HepG2 (cell line): ENCODE results near the gene DENND2A. TPM values are rescaled to one million over a fixed set of nuclear protein-coding genes. Genes with fewer than 3 reads are reported as not detected.

Source experiments
- ATAC-seq: fragments of 200-7000 bp; cut with Tn5 transposase; 3 replicates; pipeline ENCODE4 v1.9.1; 2020; ENCODE audit warnings: mild to moderate bottlenecking, moderate library complexity
- BruUV-seq: library from RNA; stranded (reverse); fragments of 400-500 nt; replicated peaks from 2 replicates; lab custom pipeline; 2021; lab: Mats Ljungman, UMichigan
- CTCF ChIA-PET: fragments of 300-600 bp; formaldehyde crosslinking; extraction: SDS; loops from one replicate; lab custom pipeline; 2021; ENCODE audit warnings: low total read pairs, inconsistent platforms, low intra/inter-chr PET ratio; lab: Yijun Ruan, JAX
- POLR2A ChIA-PET: fragments of 350-600 bp; sonication (Branson Sonifier 250); formaldehyde crosslinking; loops from one replicate; lab custom pipeline; 2020; ENCODE audit warnings: antibody characterized with exemption, inconsistent platforms; lab: Yijun Ruan, JAX
- DNase-seq: peaks from one replicate; pipeline ENCODE4 v3.0.0-alpha.2; 2015; ENCODE audit warnings: low spot score
- FAIRE-seq: peaks from 3 replicates; lab custom pipeline; 2011; peaks lifted over from hg19 to GRCh38; lab: Jason Lieb, UNC
- H2AFZ ChIP-seq: one replicate; pipeline ENCODE4 v1.6.1; 2011; ENCODE audit warnings: low read length, inconsistent platforms
- H3K27ac ChIP-seq: fragments of 300-600 bp; 3 replicates; pipeline ENCODE4 v1.8.0; 2011; ENCODE audit warnings: mixed run types, mild to moderate bottlenecking, mixed read lengths, low read length, inconsistent platforms; ENCODE audit not compliant: insufficient read depth; ENCODE audit errors: extremely low read length
- H3K27me3 ChIP-seq, 2 experiments: fragments of 200-600 bp in 1 of 2; 2 replicates in 1 of 2; 3 replicates in 1 of 2; pipeline versions ENCODE4 v1.6.0 to v1.8.0; 2011; ENCODE audit warnings: low read length in 2 of 2, mild to moderate bottlenecking in 2 of 2, moderate library complexity in 2 of 2, inconsistent platforms in 1 of 2; ENCODE audit not compliant: insufficient read depth in 2 of 2, control insufficient read depth in 1 of 2
- H3K36me3 ChIP-seq, 2 experiments: fragments of 200-600 bp in 1 of 2; replicated peaks in 1 of 2; 2 replicates in 1 of 2; 3 replicates in 1 of 2; pipeline versions ENCODE4 v1.5.1 to v1.8.0; 2011; ENCODE audit warnings: low read length in 2 of 2, inconsistent platforms in 1 of 2; ENCODE audit not compliant: insufficient read depth in 2 of 2, control insufficient read depth in 1 of 2
- H3K4me1 ChIP-seq: 2 replicates; pipeline ENCODE4 v1.5.1; 2012; ENCODE audit warnings: low read length, inconsistent platforms; ENCODE audit not compliant: insufficient read depth
- H3K4me2 ChIP-seq: 2 replicates; pipeline ENCODE4 v1.6.0; 2011; ENCODE audit warnings: low read depth, low read length, inconsistent platforms
- H3K4me3 ChIP-seq, 3 experiments: fragments of 200-600 bp in 1 of 3; sonication (generic), shearing (Covaris generic) in 1 of 3; replicated peaks in 1 of 3; 2 replicates each; pipeline ENCODE4 v1.5.1; 2011 to 2016; ENCODE audit warnings: low read length in 3 of 3, inconsistent platforms in 2 of 3, low read depth in 2 of 3, mild to moderate bottlenecking in 2 of 3, control low read depth in 1 of 3, mixed read lengths in 1 of 3; ENCODE audit not compliant: insufficient read depth in 1 of 3
- H3K79me2 ChIP-seq: one replicate; pipeline ENCODE4 v1.6.1; 2011; ENCODE audit warnings: low read length, inconsistent platforms; ENCODE audit not compliant: insufficient read depth
- H3K9ac ChIP-seq: 2 replicates; pipeline ENCODE4 v1.6.0; 2011; ENCODE audit warnings: mild to moderate bottlenecking, low read depth, low read length, inconsistent platforms; ENCODE audit not compliant: insufficient read depth
- H3K9me3 ChIP-seq: 2 replicates; pipeline ENCODE4 v1.5.1; 2012; ENCODE audit warnings: mild to moderate bottlenecking, low read length
- H4K20me1 ChIP-seq: 2 replicates; pipeline ENCODE4 v1.6.0; 2011; ENCODE audit warnings: inconsistent platforms, mild to moderate bottlenecking, low read length, moderate library complexity; ENCODE audit not compliant: insufficient read depth
- CTCF ChIP-seq: sonication (generic); formaldehyde crosslinking; IDR thresholded peaks from 2 replicates; pipeline ENCODE4 v1.5.0; 2020; ENCODE audit warnings: mild to moderate bottlenecking, missing genetic modification reagents, moderate library complexity
- FOSL2 ChIP-seq: sonication (generic); formaldehyde crosslinking; IDR thresholded peaks from 2 replicates; pipeline ENCODE4 v1.4.0; 2020; ENCODE audit warnings: missing genetic modification reagents
- GTF3A ChIP-seq: sonication (generic); formaldehyde crosslinking; conservative IDR thresholded peaks from 2 replicates; pipeline ENCODE4 v1.4.0; 2020; ENCODE audit warnings: mild to moderate bottlenecking, missing genetic modification reagents
- PAWR ChIP-seq: sonication (generic); formaldehyde crosslinking; IDR thresholded peaks from 2 replicates; pipeline ENCODE4 v1.4.0; 2020; ENCODE audit warnings: missing genetic modification reagents, mild to moderate bottlenecking, borderline replicate concordance
- RAD21 ChIP-seq: fragments of 450-650 bp; formaldehyde crosslinking; IDR thresholded peaks from 2 replicates; pipeline ENCODE4 v1.5.0; 2020; ENCODE audit warnings: mild to moderate bottlenecking
- SAFB2 ChIP-seq: sonication (generic); formaldehyde crosslinking; IDR thresholded peaks from 2 replicates; pipeline ENCODE4 v1.5.1; 2020; ENCODE audit warnings: missing genetic modification reagents, low read depth, mild to moderate bottlenecking, borderline replicate concordance
- SMC3 ChIP-seq: IDR thresholded peaks from 2 replicates; pipeline ENCODE4 v1.6.1; 2011; ENCODE audit warnings: low read length, improper control_type of control experiment
- STAG1 ChIP-seq: sonication (generic); formaldehyde crosslinking; IDR thresholded peaks from 2 replicates; pipeline ENCODE4 v1.4.0; 2020; ENCODE audit warnings: missing genetic modification reagents
- ZBTB33 ChIP-seq: sonication (generic); formaldehyde crosslinking; IDR thresholded peaks from 2 replicates; pipeline ENCODE4 v1.4.0; 2020; ENCODE audit warnings: missing genetic modification reagents
- WGBS: methylation state at CpG from one replicate; pipeline ENCODE4 v1.1.6; 2017; ENCODE audit warnings: low lambda C conversion rate; 5-methylcytosine and 5-hydroxymethylcytosine counted together
- in situ Hi-C: cut with HindIII; loops from 2 replicates; pipeline ENCODE4 v1.10.0; 2017; ENCODE audit warnings: low pct_unique_long_range_greater_than_20kb; ENCODE audit not compliant: extremely low pct_ligation_motif_present
- intact Hi-C: fragments of 100-400 bp; cut with micrococcal nuclease; formaldehyde crosslinking; loops from one replicate; pipeline ENCODE4 v1.10.0; 2022; ENCODE audit not compliant: unreplicated experiment
- polyA plus RNA-seq, 8 experiments: library from polyadenylated mRNA; depleted of rRNA in 3 of 8; stranded (reverse) in 7 of 8; unstranded in 1 of 8; fragments of >200 nt; fragmentation: Illumina TruSeq in 4 of 8; extraction: Trizol in 4 of 8; gene quantifications; 2 replicates each; pipeline versions ENCODE4 v1.2.1 to v1.2.3, GENCODE V29; 2011 to 2016; ENCODE audit warnings: low read depth in 4 of 8, missing spikeins in 1 of 8, mixed read lengths in 1 of 8; ENCODE audit not compliant: insufficient read depth in 1 of 8
- total RNA-seq, 5 experiments: library from RNA; depleted of rRNA; stranded (reverse); fragments of >200 nt; fragmentation: Illumina TruSeq; extraction: Trizol; gene quantifications; 2 replicates each; pipeline ENCODE4 v1.2.3, GENCODE V29; 2016; ENCODE audit warnings: low read depth in 1 of 5

Gene DENND2A
- total and polyA plus RNA-seq, 2 of the 13 experiments (the other 11 are each of a cell fraction or from before 2014, with no cell fraction given) = not detected

- in situ Hi-C loops = loop anchor here (5.0 kb wide), 1 partner anchor 78 kb away; no protein-coding TSS in a partner anchor
- FAIRE-seq = no peak
- Histone ChIP-seq H3K9ac (no peak overlapping the region), H3K79me2 (no peaks in the 10 kb centered on the region), H4K20me1 (no peaks in the 10 kb centered on the region), H3K36me3 (no peaks in the 10 kb centered on the region), H3K4me1 (no peaks in the 10 kb centered on the region), H3K9me3 (no peaks in the 10 kb centered on the region), H3K27ac (no peak overlapping the region), H3K27me3 (peaks cover 0 to 9% of the 10 kb centered on the region in 2 experiments; a peak in 1 of 5 replicates), H2AFZ (no peak overlapping the region), H3K4me2 (no peak overlapping the region), H3K4me3 (no peak overlapping the region)
- CTCF ChIA-PET = interaction anchor here (1.9 kb wide), 1 partner anchor 77 kb away, joined by 9 read pairs; no protein-coding TSS in a partner anchor
- ATAC-seq = peak; percentile 64
- intact Hi-C loops = loop anchor here (1.0 kb wide), 1 partner anchor 77 kb away; no protein-coding TSS in a partner anchor
- WGBS = 33% methylated on average over 15 of the region's 15 CpGs
- no TSS peak for BruUV-seq
- TF ChIP-seq SMC3 (peak; percentile 14; the same call in 1 of the 2 replicates), STAG1 (peak; percentile 65), RAD21 (CRISPR knock-in tag) (peak; percentile 44), ZBTB33 (CRISPR knock-in tag) (no peak), FOSL2 (no peak), PAWR (CRISPR knock-in tag) (no peak), CTCF (CRISPR knock-in tag) (peak; percentile 44), SAFB2 (no peak), GTF3A (no peak)
- TF ChIP-seq, all 625 proteins: peak for 4
- POLR2A ChIA-PET = no interaction called here
- peak; percentile 16 for DNase-seq
These were observed 45.0 kb downstream of the DENND2A start for GRCh38 chr7:140595468-140596092.
